Prostate gland (tissue), 2 donors: Measurements from ENCODE around the gene DMD. TPM values are rescaled to one million over a fixed set of nuclear protein-coding genes. Genes with fewer than 3 reads are reported as not detected.

Source experiments
- DNase-seq: peaks from one replicate; pipeline ENCODE4 v3.0.0-alpha.2; 2019; ENCODE audit warnings: low spot score
- H3K27ac ChIP-seq, 2 donors: fragments of 200-600 bp; sonication (generic); 2 replicates each; pipeline ENCODE4 v1.5.1; 2017 to 2019
- H3K27me3 ChIP-seq: fragments of 200-600 bp; sonication (generic); replicated peaks from 2 replicates; pipeline ENCODE4 v1.5.1; 2019; ENCODE audit not compliant: insufficient read depth
- H3K36me3 ChIP-seq, 2 donors: fragments of 200-600 bp; sonication (generic); 1 replicate in 1 of 2; 2 replicates in 1 of 2; pipeline versions ENCODE4 v1.5.1 to v1.8.1; 2017 to 2019
- H3K4me1 ChIP-seq: fragments of 200-600 bp; sonication (generic); replicated peaks from 2 replicates; pipeline ENCODE4 v1.5.1; 2019
- H3K4me3 ChIP-seq, 2 donors: fragments of 200-600 bp; sonication (generic); 2 replicates each; pipeline ENCODE4 v1.5.1; 2017 to 2019
- H3K9me3 ChIP-seq: fragments of 200-600 bp; sonication (generic); 2 replicates; pipeline ENCODE4 v1.5.1; 2017
- POLR2A ChIP-seq: fragments of 450-650 bp; IDR thresholded peaks from one replicate; pipeline ENCODE4 v1.6.1; 2016; ENCODE audit warnings: antibody characterized with exemption, mild to moderate bottlenecking
- POLR2AphosphoS5 ChIP-seq: sonication (generic); formaldehyde crosslinking; IDR thresholded peaks from one replicate; pipeline ENCODE4 v1.6.1; 2017; ENCODE audit warnings: antibody characterized with exemption
- WGBS: methylation state at CpG from one replicate; pipeline ENCODE4 v1.1.5; 2018; 5-methylcytosine and 5-hydroxymethylcytosine counted together
- intact Hi-C: fragments of 100-400 bp; cut with DNase I; formaldehyde crosslinking; loops from one replicate; pipeline ENCODE4 v1.14.2; 2022
- total RNA-seq, 2 donors: library from RNA; depleted of rRNA; stranded (reverse); fragments of >200 nt; gene quantifications; one replicate each; pipeline ENCODE4 v1.1.0, GENCODE V29; 2016
- TF ChIP-seq, protein P1 (sequence below), 4 experiments: fragments of 200-600 bp in 2 of 4; fragments of 450-650 bp in 2 of 4; sonication (generic) in 2 of 4; IDR thresholded peaks; 1 replicate in 3 of 4; 2 replicates in 1 of 4; pipeline ENCODE4 v1.5.1; 2016 to 2019; ENCODE audit warnings: antibody characterized with exemption in 4 of 4, mild to moderate bottlenecking in 2 of 4, moderate library complexity in 2 of 4

The DMD gene
- total RNA-seq, 2 donors from 2014 or later = 17.6 to 34.8 TPM

DNA sequence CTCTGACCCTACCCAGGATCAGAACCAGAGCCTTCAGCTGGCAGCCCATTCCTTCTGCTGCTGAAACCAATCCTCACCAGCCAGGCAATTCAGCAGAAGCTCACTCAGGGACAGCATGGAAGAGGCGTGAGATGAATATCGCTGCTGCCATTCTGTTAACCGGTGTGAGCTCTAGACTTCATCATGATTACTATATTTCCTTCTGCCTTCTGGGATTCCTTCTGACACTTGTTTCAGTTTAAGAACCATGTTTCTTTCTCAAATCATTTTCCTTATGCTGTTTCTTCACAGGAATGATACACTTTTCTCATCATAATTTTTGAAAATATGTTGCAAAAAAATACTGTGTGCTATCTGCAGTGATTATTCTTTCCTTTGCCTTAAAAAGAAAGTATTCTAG is 1666.2 kb downstream of the DMD start:
- Histone ChIP-seq H3K36me3 (no peaks in the 10 kb centered on the region), H3K27ac (no peak overlapping the region), H3K4me3 (no peak overlapping the region), H3K27me3 (no peaks in the 10 kb centered on the region), H3K4me1 (no peaks in the 10 kb centered on the region), H3K9me3 (no peaks in the 10 kb centered on the region)
- WGBS = 89% methylated on average over 3 of the region's 3 CpGs
- no peak for DNase-seq
- TF ChIP-seq POLR2A (no peak), POLR2AphosphoS5 (no peak)
- TF ChIP-seq, protein P1, sequence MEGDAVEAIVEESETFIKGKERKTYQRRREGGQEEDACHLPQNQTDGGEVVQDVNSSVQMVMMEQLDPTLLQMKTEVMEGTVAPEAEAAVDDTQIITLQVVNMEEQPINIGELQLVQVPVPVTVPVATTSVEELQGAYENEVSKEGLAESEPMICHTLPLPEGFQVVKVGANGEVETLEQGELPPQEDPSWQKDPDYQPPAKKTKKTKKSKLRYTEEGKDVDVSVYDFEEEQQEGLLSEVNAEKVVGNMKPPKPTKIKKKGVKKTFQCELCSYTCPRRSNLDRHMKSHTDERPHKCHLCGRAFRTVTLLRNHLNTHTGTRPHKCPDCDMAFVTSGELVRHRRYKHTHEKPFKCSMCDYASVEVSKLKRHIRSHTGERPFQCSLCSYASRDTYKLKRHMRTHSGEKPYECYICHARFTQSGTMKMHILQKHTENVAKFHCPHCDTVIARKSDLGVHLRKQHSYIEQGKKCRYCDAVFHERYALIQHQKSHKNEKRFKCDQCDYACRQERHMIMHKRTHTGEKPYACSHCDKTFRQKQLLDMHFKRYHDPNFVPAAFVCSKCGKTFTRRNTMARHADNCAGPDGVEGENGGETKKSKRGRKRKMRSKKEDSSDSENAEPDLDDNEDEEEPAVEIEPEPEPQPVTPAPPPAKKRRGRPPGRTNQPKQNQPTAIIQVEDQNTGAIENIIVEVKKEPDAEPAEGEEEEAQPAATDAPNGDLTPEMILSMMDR (IDR thresholded peaks at IDR 0.05) = no peak
- intact Hi-C loops = no loop called here

GRCh38 chrX:31543634-31544033 is 1667.7 kb downstream of the DMD start:
- Histone ChIP-seq H3K4me1 (no peaks in the 10 kb centered on the region), H3K9me3 (no peaks in the 10 kb centered on the region), H3K4me3 (no peak overlapping the region), H3K27me3 (no peaks in the 10 kb centered on the region), H3K36me3 (no peaks in the 10 kb centered on the region), H3K27ac (no peak overlapping the region)
- intact Hi-C loops = no loop called here
- TF ChIP-seq POLR2A = no peak
- TF ChIP-seq, protein P1 (IDR thresholded peaks at IDR 0.05) = no peak
- TF ChIP-seq POLR2AphosphoS5 = no peak
- no peak for DNase-seq
- WGBS = 19% methylated on average over 3 of the region's 3 CpGs

- TF ChIP-seq POLR2A (no peak), POLR2AphosphoS5 (no peak)
- TF ChIP-seq, protein P1 (IDR thresholded peaks at IDR 0.05) = no peak
- H3K4me3 ChIP-seq = no peak overlapping the region
- H3K9me3 ChIP-seq = no peaks in the 10 kb centered on the region
- H3K27me3 ChIP-seq = no peaks in the 10 kb centered on the region
- H3K4me1 ChIP-seq = no peaks in the 10 kb centered on the region
- no peak overlapping the region for H3K27ac ChIP-seq
- no peaks in the 10 kb centered on the region for H3K36me3 ChIP-seq
- intact Hi-C loops = no loop called here
- 92% methylated on average over 2 of the region's 2 CpGs for WGBS
- no peak for DNase-seq
These were observed 1668.8 kb downstream of the DMD start for GRCh38 chrX:31542566-31542965.

DNA sequence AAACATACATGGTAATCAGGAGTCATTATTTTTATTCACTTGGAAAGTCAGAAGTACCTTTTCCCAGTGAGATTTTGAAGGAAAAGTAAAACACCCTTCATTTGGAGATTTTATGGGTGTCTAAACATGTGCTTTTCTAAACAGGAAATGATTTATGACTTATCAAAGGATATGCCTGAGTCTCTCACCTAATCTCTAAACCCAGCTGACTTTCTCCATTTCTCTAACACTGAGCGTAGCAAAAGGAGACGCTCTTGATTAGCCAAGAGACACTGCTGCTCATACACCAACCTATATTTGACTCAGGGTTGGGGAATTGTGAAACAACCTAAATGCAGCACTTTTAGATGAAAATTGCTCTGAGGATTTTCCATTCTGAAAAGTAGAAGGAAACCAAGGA is 1671.0 kb downstream of the DMD start:
- 96% methylated on average over 2 of the region's 2 CpGs for WGBS
- Histone ChIP-seq H3K27me3 (no peaks in the 10 kb centered on the region), H3K36me3 (no peaks in the 10 kb centered on the region), H3K9me3 (no peaks in the 10 kb centered on the region), H3K27ac (no peak overlapping the region), H3K4me1 (no peaks in the 10 kb centered on the region), H3K4me3 (no peak overlapping the region)
- TF ChIP-seq POLR2A (no peak), POLR2AphosphoS5 (no peak)
- TF ChIP-seq, protein P1 (IDR thresholded peaks at IDR 0.05) = no peak
- no peak for DNase-seq
- intact Hi-C loops = no loop called here

GRCh38 chrX:31527455-31528126 is 1683.8 kb downstream of the DMD start:
- H3K27me3 ChIP-seq = no peaks in the 10 kb centered on the region
- intact Hi-C loops = no loop called here
- no peaks in the 10 kb centered on the region for H3K36me3 ChIP-seq
- H3K4me3 ChIP-seq = no peak overlapping the region
- TF ChIP-seq POLR2AphosphoS5 = no peak
- TF ChIP-seq, protein P1 (IDR thresholded peaks at IDR 0.05) = no peak
- TF ChIP-seq POLR2A = no peak
- no peak for DNase-seq
- H3K27ac ChIP-seq = no peak overlapping the region
- no peaks in the 10 kb centered on the region for H3K4me1 ChIP-seq
- WGBS = 82% methylated on average over 7 of the region's 7 CpGs
- H3K9me3 ChIP-seq = no peaks in the 10 kb centered on the region
